WERI-Rb-1 (cell line): Measurements from ENCODE around the gene DNAAF5.
A peak's percentile ranks its signal among the peaks of the same experiment; 100 is the strongest.

Source experiments
- DNase-seq: peaks from one replicate; pipeline ENCODE4 v3.0.0-alpha.2; 2020
- H3K27ac ChIP-seq: fragments of 250-450 bp; sonication (Bioruptor Pico); 2 replicates; pipeline ENCODE4 v1.5.1; 2020; ENCODE audit warnings: mild to moderate bottlenecking, moderate library complexity
- H3K27me3 ChIP-seq: fragments of 250-450 bp; sonication (Bioruptor Pico); 2 replicates; pipeline ENCODE4 v1.5.1; 2021; ENCODE audit warnings: mild to moderate bottlenecking, low read depth, moderate library complexity; ENCODE audit not compliant: insufficient read depth, severe bottlenecking
- H3K36me3 ChIP-seq: fragments of 250-450 bp; sonication (Bioruptor Pico); 2 replicates; pipeline ENCODE4 v1.5.1; 2020; ENCODE audit warnings: mild to moderate bottlenecking, moderate library complexity
- H3K4me3 ChIP-seq: 2 replicates; pipeline ENCODE4 v1.5.1; 2011; ENCODE audit warnings: low read depth, mild to moderate bottlenecking, control low read depth, low read length
- H3K9me3 ChIP-seq: fragments of 250-450 bp; sonication (Bioruptor Pico); 2 replicates; pipeline ENCODE4 v1.5.1; 2021; ENCODE audit warnings: mild to moderate bottlenecking, moderate library complexity; ENCODE audit not compliant: severe bottlenecking
- TF ChIP-seq, protein P1 (sequence below): IDR thresholded peaks from 2 replicates; pipeline ENCODE4 v1.5.1; 2011; ENCODE audit warnings: low read depth, mild to moderate bottlenecking, control low read depth, inconsistent platforms, low read length

Gene DNAAF5

DNA sequence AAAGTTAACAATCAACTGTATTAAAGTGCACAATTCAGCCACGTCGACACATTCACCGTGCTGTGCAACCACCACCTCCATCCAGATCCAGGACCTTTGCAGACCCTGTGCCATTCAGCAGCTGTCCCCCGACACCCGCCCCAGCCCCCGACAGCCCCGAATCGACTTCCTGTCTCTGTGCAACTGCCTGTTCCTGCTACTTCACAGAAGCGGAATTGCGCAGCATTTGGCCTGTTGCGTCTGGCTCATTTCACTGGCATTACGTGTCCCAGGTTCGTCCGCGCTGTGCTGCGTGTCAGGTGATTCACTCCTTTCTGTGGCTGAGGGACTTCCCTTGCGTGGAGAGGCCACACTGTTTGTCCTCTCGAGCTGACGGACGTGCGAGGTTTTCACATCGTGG lies 33.2 kb upstream of the DNAAF5 start:
- H3K27me3 ChIP-seq = no peaks in the 10 kb centered on the region
- H3K27ac ChIP-seq = no peak overlapping the region
- no peaks in the 10 kb centered on the region; the same call in none of the 2 replicates for H3K36me3 ChIP-seq
- peaks cover 11% of the 10 kb centered on the region for H3K9me3 ChIP-seq
- TF ChIP-seq, protein P1, sequence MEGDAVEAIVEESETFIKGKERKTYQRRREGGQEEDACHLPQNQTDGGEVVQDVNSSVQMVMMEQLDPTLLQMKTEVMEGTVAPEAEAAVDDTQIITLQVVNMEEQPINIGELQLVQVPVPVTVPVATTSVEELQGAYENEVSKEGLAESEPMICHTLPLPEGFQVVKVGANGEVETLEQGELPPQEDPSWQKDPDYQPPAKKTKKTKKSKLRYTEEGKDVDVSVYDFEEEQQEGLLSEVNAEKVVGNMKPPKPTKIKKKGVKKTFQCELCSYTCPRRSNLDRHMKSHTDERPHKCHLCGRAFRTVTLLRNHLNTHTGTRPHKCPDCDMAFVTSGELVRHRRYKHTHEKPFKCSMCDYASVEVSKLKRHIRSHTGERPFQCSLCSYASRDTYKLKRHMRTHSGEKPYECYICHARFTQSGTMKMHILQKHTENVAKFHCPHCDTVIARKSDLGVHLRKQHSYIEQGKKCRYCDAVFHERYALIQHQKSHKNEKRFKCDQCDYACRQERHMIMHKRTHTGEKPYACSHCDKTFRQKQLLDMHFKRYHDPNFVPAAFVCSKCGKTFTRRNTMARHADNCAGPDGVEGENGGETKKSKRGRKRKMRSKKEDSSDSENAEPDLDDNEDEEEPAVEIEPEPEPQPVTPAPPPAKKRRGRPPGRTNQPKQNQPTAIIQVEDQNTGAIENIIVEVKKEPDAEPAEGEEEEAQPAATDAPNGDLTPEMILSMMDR = no peak
- no peak overlapping the region for H3K4me3 ChIP-seq
- no peak for DNase-seq

DNA sequence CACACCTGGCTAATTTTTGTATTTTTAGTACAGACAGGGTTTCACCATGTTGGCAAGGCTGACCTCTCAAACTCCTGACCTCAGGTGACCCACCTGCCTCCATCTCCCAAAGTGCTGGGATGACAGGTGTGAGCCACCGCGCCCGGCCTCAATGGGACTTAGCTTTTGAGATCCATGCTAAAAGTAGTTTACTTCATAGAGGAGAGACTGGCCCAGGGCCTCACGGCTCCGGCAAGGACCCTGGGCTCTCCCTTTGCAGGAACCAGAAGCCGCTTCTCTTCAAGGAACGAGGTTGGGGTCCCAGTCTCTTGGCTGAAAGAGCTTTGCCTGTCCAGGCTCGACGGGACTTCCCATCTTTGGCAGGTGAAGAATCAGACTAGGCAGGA lies 30.1 kb upstream of the DNAAF5 start:
- no peak for DNase-seq
- H3K36me3 ChIP-seq = no peaks in the 10 kb centered on the region; the same call in 1 of the 2 replicates
- H3K27ac ChIP-seq = no peak overlapping the region
- no peaks in the 10 kb centered on the region for H3K9me3 ChIP-seq
- H3K4me3 ChIP-seq = no peak overlapping the region
- TF ChIP-seq, protein P1 = no peak
- H3K27me3 ChIP-seq = no peaks in the 10 kb centered on the region

DNA sequence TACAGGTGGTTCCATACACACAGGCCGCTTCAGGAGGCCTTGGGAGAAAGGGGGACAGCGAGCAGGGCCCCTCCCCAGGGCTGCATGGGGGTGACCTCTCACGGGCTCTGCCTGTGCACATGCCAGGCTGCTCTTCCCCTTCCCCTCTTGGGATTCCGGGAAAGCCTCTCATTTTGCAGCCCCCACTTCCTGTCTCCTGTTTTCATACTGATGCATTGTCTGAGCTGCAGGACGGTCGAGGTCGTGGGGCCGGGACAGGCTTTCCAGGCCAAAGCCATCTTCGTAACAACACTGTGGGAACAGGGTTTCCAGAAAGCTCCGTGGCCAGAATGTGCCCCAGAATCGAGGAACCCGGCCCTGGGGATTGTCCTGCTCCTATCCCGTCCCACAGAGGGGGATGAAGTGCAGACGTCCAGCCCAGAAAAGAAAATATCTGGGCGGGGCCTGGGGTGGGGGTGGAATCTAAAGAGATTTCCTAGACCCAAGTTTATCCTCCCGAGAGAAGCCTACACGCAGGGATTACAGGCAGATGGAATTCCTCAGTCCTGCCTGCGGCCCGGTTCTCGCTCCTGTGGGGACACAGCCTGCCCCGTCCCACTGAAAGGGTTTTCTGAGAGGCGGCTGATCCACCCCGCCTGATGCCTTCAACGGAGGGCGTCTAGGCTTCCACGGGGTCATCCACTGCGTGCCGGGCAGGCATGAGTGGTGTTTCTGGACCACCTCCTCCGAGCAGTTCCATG lies 29.5 kb upstream of the DNAAF5 start:
- H3K27ac ChIP-seq = no peak overlapping the region
- DNase-seq = peak; percentile 42
- H3K9me3 ChIP-seq = no peaks in the 10 kb centered on the region
- no peak overlapping the region for H3K4me3 ChIP-seq
- no peaks in the 10 kb centered on the region; the same call in 1 of the 2 replicates for H3K36me3 ChIP-seq
- no peaks in the 10 kb centered on the region for H3K27me3 ChIP-seq
- TF ChIP-seq, protein P1 = no peak

DNA sequence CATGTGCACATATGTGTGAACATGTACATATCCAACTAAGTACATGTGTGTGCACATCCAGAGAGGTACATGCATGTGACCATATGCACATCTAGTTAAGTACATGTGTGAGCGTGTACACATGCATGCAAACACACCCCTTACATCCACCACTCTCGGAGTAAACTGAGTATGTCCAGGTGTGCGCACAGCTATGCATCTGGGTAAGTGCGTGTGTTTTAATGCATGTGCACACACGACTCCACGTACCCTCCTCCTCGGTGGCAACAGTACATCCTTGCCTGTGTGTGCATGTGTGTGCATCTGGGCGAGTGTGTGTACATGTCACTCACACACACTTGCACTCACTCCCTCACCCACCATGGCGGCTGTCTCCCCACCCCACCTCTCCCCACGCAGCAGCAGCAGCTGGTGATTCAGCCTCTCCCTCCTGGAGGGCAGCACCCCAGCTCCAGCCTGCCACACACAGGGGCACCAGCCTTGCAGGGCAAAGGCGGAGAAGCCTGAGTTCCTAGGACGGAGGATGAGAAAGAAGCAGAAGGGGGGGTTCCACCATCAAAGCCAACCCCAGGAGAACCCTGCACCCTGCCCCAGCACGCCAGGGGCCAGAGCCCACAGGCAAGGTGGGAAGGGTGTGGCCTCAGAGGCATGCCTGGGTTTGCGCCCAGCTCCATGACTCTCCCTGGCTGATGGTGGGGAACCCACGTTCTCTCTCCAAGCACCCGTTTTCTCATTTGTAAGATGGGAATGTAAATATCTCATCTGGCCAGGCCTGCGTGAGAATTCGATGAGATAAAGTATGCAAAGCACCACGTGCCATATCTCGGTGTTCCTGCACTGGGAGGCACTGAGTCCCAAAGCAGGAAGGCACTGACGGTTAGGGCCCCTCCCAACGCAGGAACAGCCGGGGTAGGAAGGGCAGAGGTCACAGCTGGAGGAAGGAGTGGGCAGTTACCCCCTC lies 27.7 kb upstream of the DNAAF5 start:
- DNase-seq = no peak
- no peak overlapping the region for H3K4me3 ChIP-seq
- peaks cover 6% of the 10 kb centered on the region for H3K9me3 ChIP-seq
- no peaks in the 10 kb centered on the region for H3K27me3 ChIP-seq
- TF ChIP-seq, protein P1 = no peak
- H3K36me3 ChIP-seq = peaks cover 4% of the 10 kb centered on the region
- no peak overlapping the region for H3K27ac ChIP-seq

DNA sequence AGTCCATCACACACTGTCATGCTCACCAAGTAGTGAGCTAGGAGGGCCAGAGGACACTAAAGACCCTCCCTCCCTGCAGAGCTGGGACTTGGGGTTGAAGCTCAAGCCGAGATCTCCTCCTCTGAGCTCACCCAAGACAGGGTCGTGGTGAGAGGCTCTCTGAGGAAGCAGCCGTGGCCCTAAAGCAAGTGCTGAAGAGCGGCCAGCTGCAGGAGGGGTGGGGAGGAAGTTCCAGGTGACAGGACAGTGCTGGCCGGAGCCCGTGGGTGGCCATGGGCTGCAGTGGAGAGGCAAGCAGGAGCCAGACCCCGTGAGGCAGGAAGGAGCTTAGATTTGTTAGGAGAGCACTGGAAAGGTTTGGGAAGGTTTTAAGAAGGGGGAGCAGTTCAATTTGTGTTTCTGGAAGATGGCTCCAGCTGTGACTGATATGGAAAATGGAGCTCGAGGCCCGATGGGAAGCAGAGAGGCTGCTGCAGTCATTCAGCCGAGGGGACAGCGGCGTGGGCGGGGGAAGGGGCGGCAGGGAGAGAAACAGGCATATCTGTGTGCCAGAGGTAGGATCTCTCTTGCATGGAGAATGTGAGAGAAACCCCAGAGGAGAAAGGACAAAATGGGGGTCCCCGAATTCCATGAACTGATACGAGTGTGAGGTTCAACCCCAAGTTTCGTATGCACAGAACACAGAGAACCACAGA lies 26.9 kb upstream of the DNAAF5 start:
- TF ChIP-seq, protein P1 = no peak
- DNase-seq = no peak
- Histone ChIP-seq H3K4me3 (no peak overlapping the region), H3K9me3 (peaks cover 8% of the 10 kb centered on the region), H3K27ac (no peak overlapping the region), H3K36me3 (peaks cover 4% of the 10 kb centered on the region), H3K27me3 (no peaks in the 10 kb centered on the region)
